ENCODE measurements around the gene UBE2J2.

The UBE2J2 gene

DNA sequence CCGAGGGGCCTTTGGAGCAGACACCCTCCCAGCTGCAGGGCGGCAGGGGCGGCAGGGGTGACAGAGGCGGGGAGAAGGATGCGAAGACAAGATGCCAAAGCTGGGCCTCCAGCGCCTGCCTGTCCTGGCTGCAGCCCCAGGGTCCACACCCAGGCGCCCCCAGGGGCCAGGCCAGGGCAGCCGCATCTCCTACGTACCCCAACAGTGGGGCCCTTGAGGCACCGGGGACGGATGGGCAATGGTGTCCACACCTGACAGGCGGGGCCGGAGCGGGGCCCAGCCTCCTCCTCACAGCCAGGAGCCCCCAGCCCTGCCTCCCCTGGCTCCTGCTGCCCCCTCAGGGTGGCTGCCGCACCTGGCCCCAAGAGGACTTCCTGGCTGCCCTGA is 34.4 kb downstream of the UBE2J2 start:
- DNase-seq: no peak

DNA sequence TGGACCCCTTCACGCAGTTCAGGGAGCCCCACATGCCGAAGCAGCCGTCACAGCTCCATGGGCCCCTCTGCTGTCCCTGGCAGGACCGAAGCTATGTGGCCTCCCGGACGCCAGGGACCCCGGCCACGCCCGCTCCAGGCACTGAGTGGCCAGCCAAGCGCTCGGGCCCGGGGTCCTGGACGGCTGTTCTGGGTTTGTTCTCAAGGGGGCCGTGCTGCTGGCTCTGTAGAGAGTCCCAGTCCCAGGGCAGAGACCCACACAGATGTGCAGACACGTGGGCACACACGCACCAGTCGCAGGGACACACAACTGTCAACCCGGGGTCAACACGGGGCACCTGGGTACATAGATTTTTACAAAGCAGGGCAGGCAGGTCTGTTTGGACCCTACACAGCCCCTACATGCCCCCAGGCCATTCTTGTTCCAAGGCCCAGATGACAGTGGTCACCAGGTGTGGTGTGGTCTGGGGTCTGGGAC is 34.9 kb downstream of the UBE2J2 start:
- no peak for DNase-seq

DNA sequence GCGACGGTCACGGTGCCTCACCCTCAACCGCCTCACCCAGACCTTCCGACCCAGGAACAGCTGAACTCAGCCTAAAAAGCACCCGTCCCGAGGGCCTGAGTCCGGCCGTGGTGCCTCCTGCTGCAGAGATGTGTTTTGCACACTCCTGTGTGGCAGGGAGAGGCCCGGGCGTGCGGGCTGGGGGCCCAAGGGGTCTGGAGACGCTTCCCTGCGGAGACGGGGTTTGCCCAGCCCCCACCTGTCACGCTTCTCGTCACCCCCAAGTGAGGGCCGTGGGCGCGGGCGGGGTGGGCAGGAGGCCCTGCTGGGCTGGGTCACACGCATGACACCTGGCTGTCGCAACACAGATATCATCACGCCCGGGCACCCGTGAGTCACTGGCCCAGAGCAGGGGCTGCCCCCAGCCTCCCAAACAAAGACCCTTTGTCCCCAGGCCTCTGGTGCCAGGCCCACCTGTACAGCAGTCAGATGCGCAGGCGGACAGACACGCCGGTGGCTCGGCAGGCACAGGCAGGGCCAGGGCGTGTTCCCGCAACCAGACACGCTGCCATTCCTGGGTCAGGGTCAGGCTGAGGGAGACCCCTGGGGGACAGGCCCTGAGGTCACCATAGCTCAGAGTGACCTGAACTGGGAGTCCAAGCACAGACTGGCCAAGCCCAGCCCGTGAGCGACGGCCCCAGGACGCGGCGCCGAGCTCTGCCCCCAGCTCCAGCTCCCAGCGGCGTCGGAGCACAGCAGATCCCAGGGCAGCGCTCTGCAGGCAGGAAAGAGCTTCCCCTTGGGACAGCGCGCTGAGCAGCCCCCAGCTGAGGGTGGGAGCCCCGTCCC is 35.6 kb downstream of the UBE2J2 start:
- DNase-seq: no peak

DNA sequence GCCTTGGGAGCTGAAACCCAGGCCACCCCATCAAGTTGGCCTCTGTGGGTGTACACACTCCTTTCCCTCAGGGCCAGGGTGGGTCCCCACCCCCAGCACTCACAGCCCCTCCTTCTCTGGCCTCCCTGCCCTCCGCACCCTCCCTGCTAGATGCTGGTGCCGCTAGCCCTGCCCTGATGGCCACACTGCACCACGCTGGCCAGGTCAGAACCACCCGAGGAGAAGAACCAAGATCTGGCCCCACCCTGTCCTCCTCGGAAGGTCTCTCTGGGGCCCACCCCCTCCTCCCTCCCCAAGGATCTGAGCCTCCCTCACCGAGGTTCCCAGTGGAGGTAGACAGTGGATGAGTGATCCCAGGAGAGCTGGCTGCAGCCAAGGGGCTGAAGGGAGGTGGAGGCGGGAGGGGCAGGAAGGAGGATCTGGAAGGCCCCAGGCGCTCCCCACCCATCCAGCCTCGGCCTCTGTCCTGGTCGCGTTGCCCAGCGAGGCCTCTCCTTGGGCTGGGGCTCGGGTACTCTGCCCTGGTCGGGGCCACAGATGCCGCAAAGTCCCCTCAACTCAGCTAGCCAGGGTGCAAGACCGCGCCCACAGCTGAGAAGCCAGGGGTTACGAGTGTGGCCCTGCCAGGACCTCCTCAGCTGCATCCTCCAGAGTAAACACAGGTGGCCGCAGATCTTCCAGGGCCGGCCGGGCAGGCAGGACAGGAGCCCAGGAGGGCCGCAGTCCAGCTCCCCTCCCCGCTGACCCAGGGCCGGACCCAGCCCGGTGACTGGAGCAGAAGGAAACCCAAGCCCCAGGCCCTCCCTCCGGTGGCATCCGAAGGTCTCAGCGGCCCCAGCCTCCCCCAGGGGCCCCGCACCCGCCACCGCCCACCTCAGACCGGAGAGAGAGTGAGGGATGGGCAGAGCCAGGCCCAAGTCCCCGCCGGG is 36.4 kb downstream of the UBE2J2 start:
- no peak for DNase-seq

DNA sequence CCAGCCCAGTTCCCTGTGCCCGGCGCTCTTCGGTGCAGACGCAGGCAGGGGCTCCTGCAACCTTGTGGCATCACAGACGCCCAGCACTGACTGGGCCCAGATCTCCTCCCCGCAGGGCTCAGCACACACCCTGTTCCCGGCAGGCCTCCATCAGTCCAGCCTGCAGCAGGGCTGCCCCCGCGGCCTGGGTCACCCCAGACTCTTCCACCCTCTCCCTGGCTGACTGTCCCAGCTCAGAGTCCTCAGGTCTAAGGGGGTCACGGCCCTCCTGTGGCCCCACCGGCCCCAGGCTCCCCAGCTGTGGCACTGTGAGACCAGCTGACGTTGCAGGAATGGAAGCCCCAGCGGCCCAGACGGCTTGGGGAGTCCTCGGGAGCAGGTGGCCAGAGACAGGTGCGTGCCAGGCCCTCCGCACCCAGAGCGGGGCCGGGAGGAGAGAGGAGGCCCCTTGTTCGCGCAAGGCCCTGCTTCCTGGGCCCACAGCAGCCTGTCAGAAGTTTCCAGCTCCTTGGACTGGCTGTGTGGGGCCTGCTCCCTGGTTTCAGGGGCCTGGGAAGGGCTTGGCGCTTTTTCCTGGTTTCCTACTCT is 37.4 kb downstream of the UBE2J2 start:
- no peak for DNase-seq

DNA sequence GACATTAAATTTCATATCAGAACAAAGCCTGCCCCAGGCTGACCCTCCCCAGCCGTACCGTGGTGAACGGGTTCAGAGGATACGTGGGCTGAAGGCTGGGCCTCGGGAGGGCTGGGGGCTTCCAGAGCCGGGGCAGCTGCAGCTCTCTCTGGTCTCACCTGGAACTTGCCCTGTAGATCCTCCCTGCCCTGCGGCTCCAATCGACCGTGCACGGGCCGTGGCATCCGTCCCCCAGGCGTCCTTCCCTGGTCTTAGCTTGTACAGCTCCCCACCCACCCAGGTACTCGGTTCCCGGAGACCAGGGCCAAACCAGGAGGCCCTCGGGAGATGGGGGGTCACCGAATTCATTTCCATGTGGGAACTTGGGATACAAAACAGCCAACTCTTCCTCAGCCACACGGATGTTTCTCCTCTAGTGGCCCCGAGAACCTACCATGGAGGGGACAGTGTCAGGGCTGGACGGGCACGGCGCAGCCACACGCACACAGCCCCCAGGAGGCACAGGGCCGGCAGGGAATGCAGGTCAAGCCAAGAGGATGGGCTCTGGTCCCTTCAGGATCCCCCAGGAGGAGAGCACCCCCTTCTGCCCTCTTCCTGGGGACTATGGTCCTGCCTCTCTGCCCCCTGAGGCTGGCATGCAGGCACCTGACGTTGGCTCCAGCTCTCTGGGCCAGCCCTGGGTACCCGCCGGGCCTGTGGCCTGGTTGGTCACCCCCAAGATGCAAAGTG is 38.5 kb downstream of the UBE2J2 start:
- DNase-seq: no peak

DNA sequence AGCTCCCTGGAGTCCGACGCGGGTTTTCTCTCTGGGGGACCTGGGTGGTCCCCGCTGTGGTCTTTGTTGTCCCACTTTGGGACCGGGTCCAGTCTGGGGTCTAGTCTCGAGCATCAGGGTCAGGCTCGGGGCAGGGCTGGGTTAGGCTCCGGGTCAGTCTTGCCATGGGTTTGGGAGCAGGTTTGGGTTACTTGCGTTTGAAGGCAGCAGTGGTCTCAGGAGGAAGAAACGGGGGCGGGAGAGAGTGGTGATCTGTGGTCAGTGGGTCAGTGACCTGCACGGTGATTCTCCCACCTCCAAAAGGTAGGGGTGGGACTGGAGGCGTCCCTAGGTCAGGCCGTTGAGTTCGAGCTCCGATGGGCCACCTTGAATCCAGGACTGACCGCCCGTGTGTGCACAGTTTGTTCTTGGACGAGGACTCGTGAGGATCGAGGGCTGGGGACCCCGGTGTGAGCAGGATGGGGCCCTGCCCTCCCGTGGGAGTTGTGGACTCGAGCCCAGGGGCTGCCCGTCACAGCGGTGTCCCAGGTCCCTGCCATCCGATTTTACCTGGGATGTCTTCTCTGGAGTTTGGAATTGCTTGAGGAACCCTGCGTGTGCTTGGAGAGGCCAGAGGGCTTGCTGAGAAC is 39.4 kb downstream of the UBE2J2 start:
- no peak for DNase-seq

DNA sequence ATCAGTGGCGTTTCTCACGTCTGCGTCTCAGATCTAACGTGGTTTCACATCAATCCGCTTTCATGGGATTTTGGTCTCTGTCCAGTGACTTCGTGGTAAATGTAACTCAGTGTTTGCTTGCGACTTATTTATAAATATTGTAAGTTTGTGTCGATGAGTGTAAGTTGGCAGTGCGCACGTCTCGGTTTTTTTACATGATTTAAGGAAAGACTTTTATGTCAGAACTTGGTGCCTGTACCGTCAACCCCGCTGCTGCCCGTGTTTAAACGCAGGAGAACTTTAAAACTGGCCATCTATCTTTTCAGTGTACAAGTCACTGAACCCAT is 40.1 kb downstream of the UBE2J2 start:
- DNase-seq: no peak

DNA sequence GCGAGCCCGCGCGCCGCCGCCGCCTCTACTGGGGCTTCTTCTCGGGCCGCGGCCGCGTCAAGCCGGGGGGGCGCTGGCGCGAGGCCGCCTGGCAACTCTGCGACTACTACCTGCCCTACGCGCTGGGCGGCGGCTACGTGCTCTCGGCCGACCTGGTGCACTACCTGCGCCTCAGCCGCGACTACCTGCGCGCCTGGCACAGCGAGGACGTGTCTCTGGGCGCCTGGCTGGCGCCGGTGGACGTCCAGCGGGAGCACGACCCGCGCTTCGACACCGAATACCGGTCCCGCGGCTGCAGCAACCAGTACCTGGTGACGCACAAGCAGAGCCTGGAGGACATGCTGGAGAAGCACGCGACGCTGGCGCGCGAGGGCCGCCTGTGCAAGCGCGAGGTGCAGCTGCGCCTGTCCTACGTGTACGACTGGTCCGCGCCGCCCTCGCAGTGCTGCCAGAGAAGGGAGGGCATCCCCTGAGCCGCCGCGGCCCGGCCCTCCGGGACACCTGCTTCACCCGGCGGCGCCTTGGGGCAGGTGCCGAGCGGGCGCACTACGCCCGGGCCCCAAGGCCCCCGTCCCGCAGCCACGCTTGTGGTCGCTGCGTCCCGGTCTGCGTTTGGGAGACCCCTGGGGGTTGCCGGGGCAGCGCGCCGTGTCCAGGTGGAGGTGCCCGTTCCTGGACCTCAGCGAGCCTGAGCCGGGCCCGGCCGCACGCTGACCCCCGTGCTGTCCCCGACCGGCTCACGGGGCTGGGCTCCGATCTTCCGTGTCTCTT is 40.7 kb downstream of the UBE2J2 start:
- DNase-seq: no peak

DNA sequence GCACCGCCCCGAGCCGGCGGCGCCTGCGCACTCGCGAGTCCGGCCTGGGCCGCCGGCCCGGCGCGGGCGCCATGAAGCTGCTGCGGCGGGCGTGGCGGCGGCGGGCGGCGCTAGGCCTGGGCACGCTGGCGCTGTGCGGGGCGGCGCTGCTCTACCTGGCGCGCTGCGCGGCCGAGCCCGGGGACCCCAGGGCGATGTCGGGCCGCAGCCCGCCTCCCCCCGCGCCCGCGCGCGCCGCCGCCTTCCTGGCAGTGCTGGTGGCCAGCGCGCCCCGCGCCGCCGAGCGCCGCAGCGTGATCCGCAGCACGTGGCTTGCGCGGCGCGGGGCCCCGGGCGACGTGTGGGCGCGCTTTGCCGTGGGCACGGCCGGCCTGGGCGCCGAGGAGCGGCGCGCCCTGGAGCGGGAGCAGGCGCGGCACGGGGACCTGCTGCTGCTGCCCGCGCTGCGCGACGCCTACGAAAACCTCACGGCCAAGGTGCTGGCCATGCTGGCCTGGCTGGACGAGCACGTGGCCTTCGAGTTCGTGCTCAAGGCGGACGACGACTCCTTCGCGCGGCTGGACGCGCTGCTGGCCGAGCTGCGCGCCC is 41.4 kb downstream of the UBE2J2 start, which contains the start of gene B3GALT6:
Gene B3GALT6, plus strand, starts transcription at position 30 of the 588 bp plus-strand sequence. Its CDS starts 42 bp downstream, at position 72.
- DNase-seq: no peak

DNA sequence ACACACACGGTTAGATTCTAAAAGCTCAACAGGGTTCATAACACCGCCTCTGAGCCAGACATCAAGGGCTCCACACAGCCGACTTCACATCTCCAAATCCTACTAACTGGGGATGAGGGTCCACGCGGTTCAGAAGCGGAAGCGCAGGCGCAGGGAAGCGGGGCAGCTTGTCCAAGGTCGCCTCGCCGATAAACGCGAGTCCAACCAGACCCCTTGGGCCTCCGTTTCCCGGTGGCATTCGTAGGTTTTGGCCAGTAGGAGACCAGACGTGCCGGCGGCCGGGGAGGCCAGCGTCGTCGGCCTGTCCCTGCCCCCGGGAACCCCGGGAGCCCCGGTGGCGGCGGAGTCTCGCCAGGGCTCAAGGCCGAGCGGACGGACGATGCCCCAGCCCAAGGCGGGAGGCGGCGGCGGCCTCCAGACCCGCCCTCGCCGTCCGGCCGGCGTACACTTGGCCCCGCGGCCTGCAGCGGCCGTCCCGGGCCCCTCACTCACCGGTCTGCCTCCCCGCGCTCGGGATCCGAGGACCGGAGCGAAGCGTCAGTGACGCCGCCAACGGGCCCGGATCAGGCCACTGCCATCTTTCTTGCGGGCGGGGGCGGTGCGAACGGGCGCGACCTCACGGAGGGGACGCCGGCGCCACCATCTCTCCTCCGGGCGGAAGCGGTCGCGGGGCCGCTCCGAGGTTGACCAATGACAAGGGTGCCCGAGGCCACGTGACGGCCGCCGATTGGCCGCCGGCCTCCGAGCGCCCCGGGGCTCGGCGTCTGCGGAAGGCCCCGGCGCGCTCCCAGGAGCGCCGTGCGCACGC is 42.0 kb downstream of the UBE2J2 start, which contains the start of gene SDF4:
Gene SDF4, minus strand, starts transcription at position 602 of the 808 bp plus-strand sequence. CDS start 3,229 bp downstream, outside the sequence.
- peak; percentile 93 for DNase-seq

DNA sequence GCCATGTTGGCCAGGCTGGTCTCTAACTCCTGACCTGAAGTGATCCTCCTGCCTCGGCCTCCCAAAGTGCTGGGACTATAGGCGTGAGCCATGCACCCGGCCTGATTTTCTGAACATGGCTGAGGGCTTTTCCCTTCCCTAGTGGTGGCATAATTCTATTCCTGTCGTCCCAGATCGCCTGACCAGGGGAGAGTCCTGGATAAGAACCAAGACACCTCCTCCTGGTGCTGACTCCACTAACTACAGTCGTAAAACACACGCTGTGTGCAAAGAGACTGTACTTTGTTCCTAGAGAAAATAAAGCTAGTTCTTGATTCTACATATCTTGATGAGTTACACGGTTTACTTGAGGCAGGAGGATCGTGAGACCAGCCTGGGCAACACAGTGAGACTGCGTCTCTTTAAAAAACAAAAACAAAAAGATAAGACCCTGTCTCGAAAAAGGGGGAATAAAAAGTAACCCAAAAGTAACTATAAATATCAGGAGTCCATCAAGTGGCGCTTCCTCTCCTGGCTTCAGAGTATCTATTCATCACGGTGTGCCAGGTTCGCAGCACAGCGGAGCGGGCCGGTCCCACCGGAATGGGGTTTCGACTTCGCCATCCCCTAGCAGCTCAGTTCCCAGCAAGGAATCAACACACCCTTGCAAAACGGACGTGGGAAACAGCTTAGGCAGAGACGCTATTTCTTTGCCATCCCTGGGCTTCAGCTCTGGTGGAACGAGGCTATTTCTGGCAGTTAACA is 42.8 kb downstream of the UBE2J2 start:
- DNase-seq: no peak

DNA sequence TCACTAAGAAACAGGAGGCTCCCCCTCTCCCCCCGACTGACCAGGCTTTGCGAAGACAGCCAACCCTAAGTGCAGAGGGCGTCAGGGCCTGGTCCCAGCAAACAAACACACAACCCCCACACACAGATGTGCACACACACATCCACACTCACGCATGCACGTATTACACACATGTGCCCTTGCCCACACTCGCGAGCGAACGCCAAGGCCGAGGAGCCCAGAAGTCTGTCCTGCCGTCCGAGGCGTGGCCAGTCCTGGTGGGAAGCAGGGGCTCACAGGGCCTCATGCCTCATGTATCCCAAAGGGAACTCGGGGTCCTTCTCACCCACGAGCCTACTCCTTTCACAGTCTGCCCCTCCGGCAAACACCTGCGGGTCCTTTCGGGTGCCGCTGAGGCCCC is 43.9 kb downstream of the UBE2J2 start:
- no peak for DNase-seq

DNA sequence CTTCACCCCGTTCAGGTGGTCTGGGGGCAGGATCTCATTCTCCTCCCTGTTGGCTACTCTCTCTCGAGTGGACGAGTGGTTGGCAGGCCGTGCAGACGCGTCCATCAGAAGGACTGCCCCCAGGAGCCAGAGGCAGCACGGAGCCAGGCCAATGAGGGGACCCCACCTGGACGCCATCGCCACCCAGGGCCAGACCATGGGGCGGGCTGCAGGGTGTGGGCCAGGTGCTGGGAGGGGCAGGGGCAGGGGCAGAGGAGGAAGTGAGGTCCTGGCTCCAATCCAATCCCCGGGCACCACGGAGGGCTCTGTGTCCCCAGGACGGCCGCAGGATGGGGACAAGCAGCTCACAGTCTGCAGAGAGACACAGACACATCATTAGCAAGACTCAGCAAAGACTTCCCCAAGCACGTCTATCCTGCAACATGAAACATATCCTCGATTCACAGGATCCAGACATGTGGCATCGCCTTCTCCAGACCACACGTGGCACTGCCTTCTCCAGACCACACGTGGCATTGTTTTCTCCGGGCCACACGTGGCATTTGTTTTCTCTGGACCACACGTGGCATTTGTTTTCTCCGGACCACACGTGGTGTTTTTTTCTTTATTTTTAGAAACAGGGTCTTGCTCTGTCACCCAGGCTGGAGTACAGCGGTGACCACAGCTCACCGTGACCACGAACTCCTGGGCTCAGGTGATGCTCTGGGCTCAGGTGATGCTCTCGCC is 44.9 kb downstream of the UBE2J2 start:
- no peak for DNase-seq

DNA sequence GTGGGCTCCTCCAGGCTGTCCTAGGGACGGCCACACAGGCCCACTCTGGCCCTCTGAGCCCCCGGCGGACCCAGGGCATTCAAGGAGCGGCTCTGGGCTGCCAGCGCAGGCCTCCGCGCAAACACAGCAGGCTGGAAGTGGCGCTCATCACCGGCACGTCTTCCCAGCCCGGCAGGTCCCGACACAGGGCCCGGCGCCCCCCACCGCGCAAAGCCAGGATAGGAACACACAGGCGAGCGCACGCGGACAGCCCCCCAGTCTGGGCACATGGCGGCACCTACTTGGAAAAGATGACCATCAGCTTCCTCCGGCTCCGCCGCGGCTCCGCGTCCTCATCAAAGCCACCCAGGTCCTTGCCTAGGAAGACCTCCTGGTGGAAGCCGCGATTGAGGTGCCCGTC is 45.5 kb downstream of the UBE2J2 start:
- no peak for DNase-seq

DNA sequence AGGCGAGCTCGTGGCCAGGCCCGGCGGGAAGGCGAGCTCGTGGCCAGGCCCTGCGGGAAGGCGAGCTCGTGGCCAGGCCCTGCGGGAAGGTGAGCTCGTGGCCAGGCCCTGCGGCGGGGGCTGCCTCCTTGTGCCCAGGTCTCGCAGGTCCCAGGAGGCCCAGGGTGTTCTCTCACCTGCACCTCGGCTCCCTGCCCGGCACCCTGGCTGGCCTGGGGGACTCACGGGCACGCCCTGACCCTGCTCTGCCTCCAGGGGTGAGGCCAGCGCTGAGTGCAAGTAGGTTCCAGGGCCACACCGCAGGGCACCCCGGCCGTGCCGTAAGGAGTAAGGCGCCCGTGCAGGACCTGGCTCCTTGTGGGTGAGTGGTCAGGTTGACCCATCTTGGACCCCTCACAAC is 46.3 kb downstream of the UBE2J2 start:
- DNase-seq: no peak

DNA sequence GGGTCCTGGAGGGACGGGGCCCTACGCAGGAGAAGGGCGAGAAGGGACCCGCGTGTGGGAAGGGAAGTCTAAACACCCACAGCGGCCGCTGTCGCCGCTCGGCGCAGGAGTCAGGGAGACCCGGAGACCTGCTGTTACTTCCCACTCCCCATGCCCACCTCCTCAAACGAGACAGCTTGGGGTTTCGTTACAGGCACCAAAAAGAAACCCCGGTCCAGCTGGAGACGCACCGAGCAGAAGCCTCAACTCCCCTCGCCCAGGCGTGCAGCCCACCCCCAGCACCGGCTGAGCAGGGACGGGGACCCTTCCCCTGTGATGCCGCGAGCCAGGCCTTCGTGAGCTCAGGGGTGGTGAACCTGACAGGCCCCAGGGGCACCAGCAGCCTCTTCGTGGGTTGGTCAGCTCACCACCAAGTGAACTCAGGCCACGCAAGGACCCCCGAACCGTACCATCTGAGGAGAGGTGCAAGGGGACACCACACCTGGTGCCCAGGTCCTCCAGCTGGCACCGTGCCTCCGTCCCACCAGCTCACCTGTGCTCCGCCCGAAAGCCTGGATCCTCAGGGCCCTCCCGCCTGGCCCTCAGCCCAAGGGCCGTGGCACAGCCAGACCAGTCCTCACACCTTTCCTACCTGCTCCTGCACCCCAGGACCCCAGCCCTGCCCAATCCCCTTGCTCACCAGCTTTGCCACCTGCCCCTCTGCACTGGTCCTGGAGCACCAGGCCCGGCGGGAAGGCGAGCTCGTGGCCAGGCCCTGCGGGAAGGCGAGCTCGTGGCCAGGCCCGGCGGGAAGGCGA is 46.9 kb downstream of the UBE2J2 start:
- DNase-seq: no peak

DNA sequence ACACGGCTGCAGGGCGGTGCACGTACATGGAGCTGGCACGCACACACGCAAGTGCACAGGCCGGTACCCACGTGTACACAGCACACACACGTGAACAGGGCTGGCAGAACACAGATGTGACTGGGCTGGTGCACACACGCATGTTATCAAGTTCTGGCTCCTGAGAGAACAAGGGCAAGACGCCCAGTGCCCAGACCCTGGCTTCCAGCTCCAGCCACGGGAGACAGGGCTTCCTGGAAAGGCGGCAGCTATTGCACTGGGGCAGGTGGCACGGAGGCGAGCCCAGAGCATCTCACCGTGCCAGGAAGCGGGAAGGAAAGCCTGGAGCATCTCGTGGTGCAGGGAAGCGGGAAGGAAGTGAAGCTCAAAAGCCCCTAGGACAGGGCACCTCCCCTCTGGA is 47.7 kb downstream of the UBE2J2 start:
- DNase-seq: no peak
